Tibial artery (tissue), 4 donors: Measurements from ENCODE around the gene DDX50.

Source experiments
- DNase-seq, 2 donors: peaks; one replicate each; pipeline ENCODE4 v3.0.0-alpha.2; 2019
- H3K27ac ChIP-seq, 2 donors: fragments of 200-600 bp; sonication (generic) in 1 of 2; 1 replicate in 1 of 2; 2 replicates in 1 of 2; pipeline ENCODE4 v1.5.1; 2018 to 2019; ENCODE audit warnings: mild to moderate bottlenecking in 1 of 2
- H3K27me3 ChIP-seq, 2 donors: fragments of 200-600 bp; sonication (generic) in 1 of 2; one replicate each; pipeline versions ENCODE4 v1.5.1 to v1.6.0; 2016 to 2019
- H3K36me3 ChIP-seq, 3 donors: fragments of 200-600 bp; sonication (generic) in 2 of 3; one replicate each; pipeline ENCODE4 v1.5.1; 2016 to 2019; ENCODE audit warnings: mild to moderate bottlenecking in 2 of 3
- H3K4me1 ChIP-seq, 4 donors: fragments of 200-600 bp; sonication (generic) in 2 of 4; 1 replicate in 3 of 4; 2 replicates in 1 of 4; pipeline ENCODE4 v1.5.1; 2016 to 2019
- H3K4me3 ChIP-seq, 2 donors: fragments of 200-600 bp; sonication (generic) in 1 of 2; 1 replicate in 1 of 2; 2 replicates in 1 of 2; pipeline ENCODE4 v1.5.1; 2018 to 2019; ENCODE audit warnings: mild to moderate bottlenecking in 2 of 2
- H3K9me3 ChIP-seq, 3 donors: fragments of 200-600 bp; sonication (generic) in 1 of 3; one replicate each; pipeline ENCODE4 v1.5.1; 2016 to 2019
- CTCF ChIP-seq, 2 experiments: fragments of 200-600 bp in 1 of 2; fragments of 450-650 bp in 1 of 2; IDR thresholded peaks; one replicate each; pipeline ENCODE4 v1.5.1; 2017 to 2019; ENCODE audit warnings: antibody characterized with exemption in 2 of 2, mild to moderate bottlenecking in 1 of 2, moderate library complexity in 1 of 2
- intact Hi-C: fragments of 100-400 bp; cut with DNase I; formaldehyde crosslinking; loops from one replicate; pipeline ENCODE4 v1.15.0; 2023; ENCODE audit warnings: low total_unique reads

The DDX50 gene

GRCh38 chr10:68869623-68870022 lies 31.5 kb upstream of the DDX50 start:
- Histone ChIP-seq H3K36me3 (no peaks in the 10 kb centered on the region), H3K9me3 (no peaks in the 10 kb centered on the region), H3K27me3 (no peaks in the 10 kb centered on the region), H3K4me1 (peaks cover 0 to 30% (median 11%) of the 10 kb centered on the region in 4 donors), H3K27ac (no peak overlapping the region), H3K4me3 (no peak overlapping the region)
- TF ChIP-seq CTCF (IDR thresholded peaks at IDR 0.05): no peak
- DNase-seq: no peak
- intact Hi-C loops: no loop called here

- Histone ChIP-seq H3K9me3 (no peaks in the 10 kb centered on the region), H3K27me3 (no peaks in the 10 kb centered on the region), H3K27ac (no peak overlapping the region), H3K4me1 (peaks cover 0 to 30% (median 11%) of the 10 kb centered on the region in 4 donors), H3K36me3 (no peaks in the 10 kb centered on the region), H3K4me3 (no peak overlapping the region)
- TF ChIP-seq CTCF (IDR thresholded peaks at IDR 0.05): no peak
- intact Hi-C loops: no loop called here
- no peak for DNase-seq
Observed at GRCh38 chr10:68870061-68870460, 31.1 kb upstream of the DDX50 start.

GRCh38 chr10:68870545-68871104 lies 30.5 kb upstream of the DDX50 start:
- Histone ChIP-seq H3K27ac (peak overlapping the region; percentile 42 to 50), H3K4me1 (peaks cover 0 to 30% (median 11%) of the 10 kb centered on the region in 4 donors)

GRCh38 chr10:68871105-68871711 lies 29.9 kb upstream of the DDX50 start:
- DNase-seq: no peak
- Histone ChIP-seq H3K36me3 (no peaks in the 10 kb centered on the region), H3K4me3 (no peak overlapping the region), H3K27me3 (no peaks in the 10 kb centered on the region), H3K27ac (peak overlapping the region; percentile 42 to 50), H3K4me1 (peaks cover 0 to 30% (median 11%) of the 10 kb centered on the region in 4 donors), H3K9me3 (no peaks in the 10 kb centered on the region)
- TF ChIP-seq CTCF (IDR thresholded peaks at IDR 0.05): no peak
- intact Hi-C loops: no loop called here

More at GRCh38 chr10:68870545-68871104, 30.5 kb upstream of the DDX50 start:
- H3K4me3 ChIP-seq: no peak overlapping the region
- TF ChIP-seq CTCF (IDR thresholded peaks at IDR 0.05): no peak
- no peak for DNase-seq
- H3K36me3 ChIP-seq: no peaks in the 10 kb centered on the region
- intact Hi-C loops: no loop called here
- H3K9me3 ChIP-seq: no peaks in the 10 kb centered on the region
- no peaks in the 10 kb centered on the region for H3K27me3 ChIP-seq

- Histone ChIP-seq H3K27ac (peak overlapping the region; percentile 42 to 50), H3K4me1 (peaks cover 0 to 30% (median 11%) of the 10 kb centered on the region in 4 donors), H3K9me3 (no peaks in the 10 kb centered on the region), H3K4me3 (no peak overlapping the region), H3K36me3 (no peaks in the 10 kb centered on the region), H3K27me3 (no peaks in the 10 kb centered on the region)
- no peak for DNase-seq
- no peak for TF ChIP-seq CTCF (IDR thresholded peaks at IDR 0.05)
- intact Hi-C loops: no loop called here
Observed at GRCh38 chr10:68871731-68872342, 29.3 kb upstream of the DDX50 start.
